GM12874 (cell line): Measurements from ENCODE around the gene WNT3.

ENCODE experiments used
- CTCF ChIP-seq: IDR thresholded peaks from 2 replicates; pipeline ENCODE4 v1.5.1; 2011; ENCODE audit warnings: low read depth, mild to moderate bottlenecking, control low read depth, low read length, moderate library complexity; ENCODE audit not compliant: insufficient read depth

WNT3 gene

GRCh38 chr17:46817151-46817900 is 1.2 kb downstream of the WNT3 start:
- TF ChIP-seq CTCF, result no peak

GRCh38 chr17:46815474-46816353 is 2.8 kb downstream of the WNT3 start:
- TF ChIP-seq CTCF, result no peak

GRCh38 chr17:46814446-46814845 is 4.0 kb downstream of the WNT3 start:
- no peak for TF ChIP-seq CTCF

- no peak for TF ChIP-seq CTCF
These were observed 4.6 kb downstream of the WNT3 start for GRCh38 chr17:46813920-46814319.

- no peak for TF ChIP-seq CTCF
These were observed 5.7 kb downstream of the WNT3 start for GRCh38 chr17:46812624-46813318.

- no peak for TF ChIP-seq CTCF
These were observed 6.4 kb downstream of the WNT3 start for GRCh38 chr17:46811978-46812583.

- TF ChIP-seq CTCF, result no peak
These were observed 7.7 kb downstream of the WNT3 start for GRCh38 chr17:46810837-46811236.
